Mammary epithelial cell (primary cell): ENCODE measurements around the gene NAGPA.

Experiments used
- CTCF ChIP-seq, 2 donors: IDR thresholded peaks in 1 of 2; conservative IDR thresholded peaks in 1 of 2; 2 replicates each; pipeline ENCODE4 v1.5.1; 2011 to 2012; ENCODE audit warnings: inconsistent platforms in 2 of 2, low read length in 2 of 2, mild to moderate bottlenecking in 2 of 2, control low read depth in 1 of 2, low read depth in 1 of 2; ENCODE audit not compliant: insufficient read depth in 1 of 2; ENCODE audit errors: extremely low read depth in 1 of 2
- EZH2 ChIP-seq: IDR thresholded peaks from 2 replicates; pipeline ENCODE4 v1.6.1; 2012; ENCODE audit warnings: low read length, inconsistent platforms, borderline replicate concordance

GRCh38 chr16:5054876-5055865 is 21.4 kb upstream of the NAGPA start:
- TF ChIP-seq CTCF (conservative IDR thresholded peaks at IDR 0.05 in 1 of 2, IDR thresholded peaks at IDR 0.05 in 1 of 2; ENCODE audit: extremely low read depth in 1 of 2, insufficient read depth in 1 of 2, low read depth in 1 of 2, low read length in 2 of 2) (no peak), EZH2 (no peak)
